Caco-2 (cell line): ENCODE measurements around the gene SERPINA12. TPM values are rescaled to one million over a fixed set of nuclear protein-coding genes. Genes with fewer than 3 reads are reported as not detected.

Source experiments
- BruUV-seq: library from RNA; stranded (reverse); fragments of 400-500 nt; replicated peaks from 2 replicates; lab custom pipeline; 2021; lab: Mats Ljungman, UMichigan
- CTCF ChIA-PET: fragments of 300-600 bp; sonication (Branson Sonifier 250); formaldehyde crosslinking; loops from one replicate; lab custom pipeline; 2022; ENCODE audit warnings: antibody characterized with exemption; lab: Charles Lee
- POLR2A ChIA-PET: fragments of 300-600 bp; sonication (Branson Sonifier 250); formaldehyde crosslinking; loops from one replicate; lab custom pipeline; 2022; ENCODE audit warnings: antibody characterized with exemption; lab: Charles Lee
- DNase-seq, 2 experiments: peaks; one replicate each; pipeline versions ENCODE4 v3.0.0 to v3.0.0-alpha.2; 2020 to 2022
- H3K27me3 ChIP-seq: replicated peaks from 2 replicates; pipeline ENCODE4 v1.6.0; 2011; ENCODE audit warnings: low read length; ENCODE audit not compliant: control insufficient read depth, insufficient read depth
- H3K36me3 ChIP-seq: 2 replicates; pipeline ENCODE4 v1.5.1; 2011; ENCODE audit warnings: low read length; ENCODE audit not compliant: control insufficient read depth, insufficient read depth
- H3K4me1 ChIP-seq: fragments of 250-450 bp; sonication (Bioruptor Pico); 2 replicates; pipeline ENCODE4 v1.5.1; 2020; ENCODE audit warnings: mild to moderate bottlenecking
- H3K4me3 ChIP-seq: 2 replicates; pipeline ENCODE4 v1.5.1; 2011; ENCODE audit warnings: low read depth, mild to moderate bottlenecking, control low read depth, low read length
- H3K9me3 ChIP-seq: fragments of 250-450 bp; sonication (Bioruptor Pico); 2 replicates; pipeline ENCODE4 v1.5.1; 2020; ENCODE audit warnings: mild to moderate bottlenecking, moderate library complexity
- H3K27ac Mint-ChIP-seq: one replicate; pipeline ENCODE4 v1.8.0; 2022; ENCODE audit warnings: mixed read lengths; ENCODE audit not compliant: unreplicated experiment
- H3K27me3 Mint-ChIP-seq: one replicate; pipeline ENCODE4 v1.8.0; 2022; ENCODE audit warnings: mixed read lengths; ENCODE audit not compliant: insufficient read depth, unreplicated experiment
- H3K36me3 Mint-ChIP-seq: one replicate; pipeline ENCODE4 v1.8.0; 2022; ENCODE audit warnings: mild to moderate bottlenecking, mixed read lengths; ENCODE audit not compliant: insufficient read depth, unreplicated experiment
- H3K4me1 Mint-ChIP-seq: one replicate; pipeline ENCODE4 v1.8.0; 2022; ENCODE audit warnings: low read depth, mixed read lengths; ENCODE audit not compliant: unreplicated experiment
- H3K4me3 Mint-ChIP-seq: one replicate; pipeline ENCODE4 v1.8.0; 2022; ENCODE audit warnings: mild to moderate bottlenecking, moderate library complexity, mixed read lengths; ENCODE audit not compliant: unreplicated experiment
- H3K9me3 Mint-ChIP-seq: one replicate; pipeline ENCODE4 v1.8.0; 2022; ENCODE audit warnings: mixed read lengths; ENCODE audit not compliant: unreplicated experiment
- CTCF ChIP-seq, 2 experiments: fragments of 200-600 bp in 1 of 2; IDR thresholded peaks; 1 replicate in 1 of 2; 2 replicates in 1 of 2; pipeline versions ENCODE4 v1.5.1 to v1.8.0; 2011 to 2022; ENCODE audit warnings: antibody characterized with exemption in 1 of 2, control low read depth in 1 of 2, inconsistent platforms in 1 of 2, low read depth in 1 of 2, low read length in 1 of 2, mild to moderate bottlenecking in 1 of 2, moderate library complexity in 1 of 2; ENCODE audit not compliant: insufficient read depth in 1 of 2, severe bottlenecking in 1 of 2, unreplicated experiment in 1 of 2
- intact Hi-C: fragments of 100-400 bp; cut with micrococcal nuclease; formaldehyde crosslinking; loops from one replicate; pipeline ENCODE4 v1.10.0; 2022; ENCODE audit not compliant: unreplicated experiment
- total RNA-seq: library from RNA; stranded (reverse); gene quantifications from 2 replicates; pipeline ENCODE4 v1.2.3, GENCODE V29; 2022

The SERPINA12 gene
- total RNA-seq, 1 experiment from 2014 or later = not detected

- DNase-seq = no peak
- intact Hi-C loops = loop anchor here (10.0 kb wide), 1 partner anchor 355 kb away; no protein-coding TSS in a partner anchor
- BruUV-seq = no TSS peak
- Mint-ChIP-seq H3K4me1 (no peaks in the 10 kb centered on the region), H3K4me3 (no peak overlapping the region), H3K9me3 (no peaks in the 10 kb centered on the region), H3K27me3 (peaks cover 4% of the 10 kb centered on the region), H3K36me3 (no peaks in the 10 kb centered on the region), H3K27ac (no peak overlapping the region)
- Histone ChIP-seq H3K4me3 (no peak overlapping the region), H3K9me3 (no peaks in the 10 kb centered on the region), H3K36me3 (no peaks in the 10 kb centered on the region), H3K4me1 (no peaks in the 10 kb centered on the region), H3K27me3 (no peaks in the 10 kb centered on the region)
- no peak for TF ChIP-seq CTCF (IDR thresholded peaks at IDR 0.05; ENCODE audit: insufficient read depth in 1 of 2, low read depth in 1 of 2, low read length in 1 of 2, severe bottlenecking in 1 of 2, unreplicated experiment in 1 of 2)
- POLR2A ChIA-PET = no interaction called here
- CTCF ChIA-PET = no interaction called here
These were observed 19.9 kb downstream of the SERPINA12 start for GRCh38 chr14:94489336-94489735.

- CTCF ChIA-PET = interaction anchor here (0.7 to 2.8 kb wide), 20 partner anchors 12 to 355 kb away, joined by 3 to 98 read pairs (median 5); partner anchors contain the start of genes SERPINA1 and SERPINA10
- DNase-seq = no peak
- Mint-ChIP-seq H3K4me1 (no peaks in the 10 kb centered on the region), H3K36me3 (no peaks in the 10 kb centered on the region), H3K4me3 (no peak overlapping the region), H3K9me3 (no peaks in the 10 kb centered on the region), H3K27ac (no peak overlapping the region), H3K27me3 (peaks cover 4% of the 10 kb centered on the region)
- Histone ChIP-seq H3K9me3 (no peaks in the 10 kb centered on the region), H3K36me3 (no peaks in the 10 kb centered on the region), H3K4me1 (no peaks in the 10 kb centered on the region), H3K27me3 (no peaks in the 10 kb centered on the region), H3K4me3 (no peak overlapping the region)
- POLR2A ChIA-PET = interaction anchor here (1.1 kb wide), 1 partner anchor 53 kb away, joined by 5 read pairs; no protein-coding TSS in a partner anchor
- TF ChIP-seq CTCF (IDR thresholded peaks at IDR 0.05; ENCODE audit: insufficient read depth in 1 of 2, low read depth in 1 of 2, low read length in 1 of 2, severe bottlenecking in 1 of 2, unreplicated experiment in 1 of 2) = no peak
- no TSS peak for BruUV-seq
- intact Hi-C loops = loop anchor here (1.0 to 10.0 kb wide), 3 partner anchors 53 to 352 kb away; no protein-coding TSS in a partner anchor
These were observed 22.4 kb downstream of the SERPINA12 start for GRCh38 chr14:94486883-94487282.

- peak; percentile 54 to 75 for DNase-seq
- no peaks in the 10 kb centered on the region for H3K9me3 ChIP-seq
- H3K27me3 Mint-ChIP-seq = peaks cover 4% of the 10 kb centered on the region
- H3K4me1 Mint-ChIP-seq = no peaks in the 10 kb centered on the region
- POLR2A ChIA-PET = interaction anchor here (1.1 kb wide), 1 partner anchor 52 kb away, joined by 5 read pairs; no protein-coding TSS in a partner anchor
- no peaks in the 10 kb centered on the region for H3K9me3 Mint-ChIP-seq
- BruUV-seq = no TSS peak
- H3K27me3 ChIP-seq = no peaks in the 10 kb centered on the region
- no peak overlapping the region for H3K27ac Mint-ChIP-seq
- no peaks in the 10 kb centered on the region for H3K4me1 ChIP-seq
- CTCF ChIA-PET = interaction anchor here (0.6 to 2.8 kb wide), 21 partner anchors 11 to 354 kb away, joined by 3 to 98 read pairs (median 5); partner anchors contain the start of genes SERPINA1 and SERPINA10
- peak; percentile 95 to 98 for TF ChIP-seq CTCF (IDR thresholded peaks at IDR 0.05; ENCODE audit: insufficient read depth in 1 of 2, low read depth in 1 of 2, low read length in 1 of 2, severe bottlenecking in 1 of 2, unreplicated experiment in 1 of 2)
- intact Hi-C loops = loop anchor here (1.0 to 10.0 kb wide), 3 partner anchors 52 to 351 kb away; no protein-coding TSS in a partner anchor
- H3K4me3 ChIP-seq = peak overlapping the region; percentile 24; the same call in 1 of the 2 replicates
- H3K36me3 ChIP-seq = no peaks in the 10 kb centered on the region
- H3K4me3 Mint-ChIP-seq = no peak overlapping the region
- H3K36me3 Mint-ChIP-seq = no peaks in the 10 kb centered on the region
These were observed 23.1 kb downstream of the SERPINA12 start for GRCh38 chr14:94485944-94486841.
